OCI-LY7 (cell line): ENCODE measurements around the gene CACNA1D. TPM values are rescaled to one million over a fixed set of nuclear protein-coding genes. Genes with fewer than 3 reads are reported as not detected.

Experiments
- BruUV-seq: library from RNA; stranded (reverse); fragments of 400-500 nt; replicated peaks from 2 replicates; lab custom pipeline; 2021; lab: Mats Ljungman, UMichigan
- CTCF ChIA-PET: fragments of 300-600 bp; sonication (Branson Sonifier 250); formaldehyde crosslinking; loops from one replicate; lab custom pipeline; 2022; ENCODE audit warnings: antibody characterized with exemption; ENCODE audit not compliant: unreplicated experiment; lab: Charles Lee
- POLR2A ChIA-PET: fragments of 300-600 bp; sonication (Branson Sonifier 250); formaldehyde crosslinking; loops from one replicate; lab custom pipeline; 2022; ENCODE audit warnings: antibody characterized with exemption; lab: Charles Lee
- DNase-seq: peaks from one replicate; pipeline ENCODE4 v3.0.0-alpha.2; 2015; ENCODE audit warnings: low spot score
- H2AFZ ChIP-seq: fragments of 200-600 bp; sonication (generic), shearing (Covaris generic); 2 replicates; pipeline ENCODE4 v1.6.1; 2014; ENCODE audit warnings: mild to moderate bottlenecking, antibody characterized with exemption, low read length, moderate library complexity
- H3K27ac ChIP-seq: fragments of 200-600 bp; sonication (generic); 2 replicates; pipeline ENCODE4 v1.5.1; 2014; ENCODE audit warnings: mixed run types, low read depth, mild to moderate bottlenecking, moderate library complexity, low read length, inconsistent platforms; ENCODE audit not compliant: poor library complexity, severe bottlenecking
- H3K36me3 ChIP-seq: fragments of 200-600 bp; sonication (generic); 2 replicates; pipeline ENCODE4 v1.6.1; 2014; ENCODE audit warnings: mild to moderate bottlenecking, antibody characterized with exemption, low read length, moderate library complexity, mixed read lengths; ENCODE audit not compliant: insufficient read depth
- H3K4me1 ChIP-seq: fragments of 200-600 bp; sonication (generic); 2 replicates; pipeline ENCODE4 v1.5.1; 2014; ENCODE audit warnings: mild to moderate bottlenecking, low read length; ENCODE audit not compliant: insufficient read depth, poor library complexity, severe bottlenecking
- H3K4me2 ChIP-seq: fragments of 200-600 bp; sonication (generic); 2 replicates; pipeline ENCODE4 v1.6.1; 2014; ENCODE audit warnings: mild to moderate bottlenecking, low read length
- H3K4me3 ChIP-seq: fragments of 200-600 bp; sonication (generic); 2 replicates; pipeline ENCODE4 v1.5.1; 2014; ENCODE audit warnings: mild to moderate bottlenecking, low read depth, low read length; ENCODE audit not compliant: poor library complexity, severe bottlenecking
- H3K79me2 ChIP-seq: fragments of 200-600 bp; sonication (generic); 2 replicates; pipeline ENCODE4 v1.6.1; 2016; ENCODE audit warnings: low read depth, mild to moderate bottlenecking, low read length, moderate library complexity, mixed read lengths; ENCODE audit not compliant: insufficient read depth
- H3K9me2 ChIP-seq: fragments of 200-600 bp; sonication (generic); 2 replicates; pipeline ENCODE4 v1.6.1; 2016; ENCODE audit warnings: mild to moderate bottlenecking, low read length, mixed read lengths; ENCODE audit not compliant: insufficient read depth
- H3K9me3 ChIP-seq: fragments of 200-600 bp; sonication (generic); 2 replicates; pipeline ENCODE4 v1.6.1; 2014; ENCODE audit warnings: mild to moderate bottlenecking, mixed run types, low read length, mixed read lengths
- H4K20me1 ChIP-seq: fragments of 200-600 bp; sonication (generic); 2 replicates; pipeline ENCODE4 v1.6.1; 2014; ENCODE audit warnings: mild to moderate bottlenecking, antibody characterized with exemption, low read length, moderate library complexity, mixed read lengths; ENCODE audit not compliant: insufficient read depth
- CTCF ChIP-seq: fragments of 200-600 bp; sonication (generic); conservative IDR thresholded peaks from 2 replicates; pipeline ENCODE4 v1.5.1; 2014; ENCODE audit warnings: mild to moderate bottlenecking, antibody characterized with exemption, low read length, moderate library complexity, mixed read lengths
- EZH2phosphoT487 ChIP-seq: fragments of 200-600 bp; sonication (generic); IDR thresholded peaks from 2 replicates; pipeline ENCODE4 v1.6.1; 2018; ENCODE audit warnings: low read depth, borderline replicate concordance, mild to moderate bottlenecking, mixed run types, antibody characterized with exemption, low read length, moderate library complexity, mixed read lengths
- intact Hi-C: fragments of 100-400 bp; cut with micrococcal nuclease; formaldehyde crosslinking; loops from one replicate; pipeline ENCODE4 v1.10.0; 2022; ENCODE audit not compliant: unreplicated experiment
- total RNA-seq, 2 experiments: library from RNA; depleted of rRNA in 1 of 2; stranded (reverse); fragments of >200 nt in 1 of 2; shearing (Covaris generic) in 1 of 2; gene quantifications; 2 replicates each; pipeline ENCODE4 v1.2.3, GENCODE V29; 2014 to 2022

The CACNA1D gene
- total RNA-seq, 2 experiments from 2014 or later: 0.42 TPM; not detected in 1

GRCh38 chr3:53730576-53730975 is 236.2 kb downstream of the CACNA1D start:
- Histone ChIP-seq H3K9me3 (no peaks in the 10 kb centered on the region), H3K4me1 (no peaks in the 10 kb centered on the region), H3K4me3 (no peak overlapping the region), H4K20me1 (no peaks in the 10 kb centered on the region), H3K36me3 (no peaks in the 10 kb centered on the region), H3K27ac (no peak overlapping the region), H3K4me2 (no peak overlapping the region), H2AFZ (no peak overlapping the region), H3K9me2 (no peaks in the 10 kb centered on the region), H3K79me2 (no peaks in the 10 kb centered on the region)
- ChIA-PET CTCF (no interaction called here), POLR2A (interaction anchor here (0.8 kb wide), 1 partner anchor 10 kb away, joined by 3 read pairs; no protein-coding TSS in a partner anchor)
- no peak for TF ChIP-seq CTCF
- no peak for TF ChIP-seq EZH2phosphoT487
- intact Hi-C loops: no loop called here
- BruUV-seq: no TSS peak
- no peak for DNase-seq

- ChIA-PET CTCF (no interaction called here), POLR2A (no interaction called here)
- intact Hi-C loops: no loop called here
- Histone ChIP-seq H3K4me3 (no peak overlapping the region), H3K79me2 (no peaks in the 10 kb centered on the region), H3K4me1 (no peaks in the 10 kb centered on the region), H3K4me2 (no peak overlapping the region), H3K36me3 (no peaks in the 10 kb centered on the region), H3K27ac (no peak overlapping the region), H3K9me2 (no peaks in the 10 kb centered on the region), H2AFZ (no peak overlapping the region), H3K9me3 (no peaks in the 10 kb centered on the region), H4K20me1 (no peaks in the 10 kb centered on the region)
- TF ChIP-seq EZH2phosphoT487 (no peak), CTCF (no peak)
- no peak for DNase-seq
- BruUV-seq: no TSS peak
These were observed 237.7 kb downstream of the CACNA1D start for GRCh38 chr3:53731934-53732624.

- DNase-seq: no peak
- H3K4me2 ChIP-seq: no peak overlapping the region
- TF ChIP-seq EZH2phosphoT487: no peak
- TF ChIP-seq CTCF: no peak
- intact Hi-C loops: no loop called here
- no peaks in the 10 kb centered on the region for H3K79me2 ChIP-seq
- no peaks in the 10 kb centered on the region for H4K20me1 ChIP-seq
- H3K9me3 ChIP-seq: no peaks in the 10 kb centered on the region
- BruUV-seq: no TSS peak
- POLR2A ChIA-PET: interaction anchor here (1.1 kb wide), 1 partner anchor 12 kb away, joined by 3 read pairs; no protein-coding TSS in a partner anchor
- H2AFZ ChIP-seq: no peak overlapping the region
- no peaks in the 10 kb centered on the region for H3K36me3 ChIP-seq
- CTCF ChIA-PET: interaction anchor here (0.6 kb wide), 1 partner anchor 56 kb away, joined by 3 read pairs; no protein-coding TSS in a partner anchor
- no peak overlapping the region for H3K4me3 ChIP-seq
- H3K27ac ChIP-seq: no peak overlapping the region
- no peaks in the 10 kb centered on the region for H3K4me1 ChIP-seq
- H3K9me2 ChIP-seq: no peaks in the 10 kb centered on the region
These were observed 239.0 kb downstream of the CACNA1D start for GRCh38 chr3:53733446-53733845.
